Measurements from ENCODE around the gene NUMBL.
"Not testable (repeated sequence)": the region's sequence is repeated elsewhere in the genome, so short reads cannot be mapped to it uniquely, and the experiment has no call there.

Gene NUMBL
- long read RNA-seq, donor 1, partial matches to known transcripts, result 0 of 2 reads
- long read RNA-seq, donor 1, other reads (novel, unspliced or antisense), result 0 of 2 reads
- long read RNA-seq, donor 2, partial matches to known transcripts, result 0 of 1 reads
- long read RNA-seq, donor 2, other reads (novel, unspliced or antisense), result 0 of 1 reads
- long read RNA-seq, donor 3, partial matches to known transcripts, result 0 of 3 reads
- long read RNA-seq, donor 3, other reads (novel, unspliced or antisense), result 0 of 3 reads
- long read RNA-seq, donor 4, partial matches to known transcripts, result 0 of 4 reads
- long read RNA-seq, donor 4, other reads (novel, unspliced or antisense), result 0 of 4 reads
- long read RNA-seq, donor 5, partial matches to known transcripts, result 0 of 2 reads
- long read RNA-seq, donor 5, other reads (novel, unspliced or antisense), result 0 of 2 reads
- long read RNA-seq, donor 6, partial matches to known transcripts, result 14 of 18 reads
- long read RNA-seq, donor 6, other reads (novel, unspliced or antisense), result 0 of 18 reads
- long read RNA-seq, donor 7, result 0 reads
- long read RNA-seq, donor 8, partial matches to known transcripts, result 5 of 8 reads
- long read RNA-seq, donor 8, other reads (novel, unspliced or antisense), result 0 of 8 reads

DNA sequence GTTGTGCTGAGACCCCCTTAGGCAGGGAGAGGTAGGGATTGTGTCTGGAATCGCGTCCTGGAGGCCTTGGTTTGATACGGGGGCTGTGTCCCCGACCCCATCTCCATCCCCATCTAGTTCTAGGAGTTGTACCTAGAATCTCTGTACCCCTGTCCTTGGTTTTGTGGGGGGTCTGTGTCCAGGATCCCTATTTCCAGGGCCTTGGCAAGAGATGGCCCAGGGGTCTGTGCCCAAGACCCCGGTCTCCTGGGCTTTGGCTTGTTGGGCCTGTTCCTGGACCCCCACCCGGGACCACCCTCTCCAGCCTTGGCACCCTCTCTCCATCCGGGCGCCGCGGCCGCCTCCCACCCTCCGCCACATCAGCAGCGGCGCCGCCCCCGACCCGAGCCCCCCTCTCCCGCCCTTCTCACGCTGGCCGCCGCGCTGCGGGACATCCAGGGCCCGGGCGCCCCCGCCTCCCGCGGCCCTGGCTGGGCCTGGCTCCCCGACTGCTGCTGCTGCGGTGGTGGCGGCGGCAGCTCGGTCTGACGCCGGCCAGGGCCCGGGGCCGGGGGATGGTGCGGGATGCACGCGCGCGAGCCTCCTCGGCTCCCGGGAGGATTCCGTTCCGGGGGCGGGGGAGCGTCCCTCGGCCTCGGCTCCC is at the start of gene NUMBL:
Gene NUMBL, minus strand, starts transcription at position 602 of the 643 bp plus-strand sequence. Its CDS starts 168 bp downstream, at position 434.
- DNase-seq, result peak; percentile 40

DNA sequence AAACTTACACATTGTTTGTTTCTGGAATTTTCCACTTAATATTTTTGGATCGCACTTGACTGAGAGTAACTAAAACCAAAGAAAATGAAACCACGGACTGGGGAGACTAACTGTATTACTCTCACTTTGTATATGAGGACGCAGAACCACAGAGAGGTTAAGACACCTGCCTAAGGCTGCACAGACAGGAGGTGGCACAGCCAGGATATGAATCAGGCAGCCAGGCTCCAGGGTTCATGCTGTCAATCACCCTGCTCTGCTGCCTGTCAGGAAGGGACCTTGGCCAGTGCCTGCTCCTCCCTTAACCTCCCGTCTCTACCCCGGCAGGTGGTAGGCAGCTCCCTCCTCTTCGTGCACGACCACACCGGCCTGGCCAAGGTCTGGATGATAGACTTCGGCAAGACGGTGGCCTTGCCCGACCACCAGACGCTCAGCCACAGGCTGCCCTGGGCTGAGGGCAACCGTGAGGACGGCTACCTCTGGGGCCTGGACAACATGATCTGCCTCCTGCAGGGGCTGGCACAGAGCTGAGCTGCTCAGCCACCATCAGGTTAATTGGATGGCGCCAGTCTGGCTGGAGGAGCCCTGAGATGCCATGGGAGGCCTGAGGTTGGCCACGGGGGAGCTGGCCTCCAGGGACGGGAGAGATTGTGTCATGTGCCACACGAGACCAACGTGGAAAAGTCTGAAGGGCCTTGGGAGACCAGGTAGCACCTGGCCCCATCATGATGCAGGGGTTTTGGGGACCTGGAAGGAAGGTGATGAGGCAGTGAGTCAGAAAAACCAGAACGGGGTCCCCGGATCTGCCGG is 48.8 kb upstream of the NUMBL start:
- DNase-seq, result no peak

DNA sequence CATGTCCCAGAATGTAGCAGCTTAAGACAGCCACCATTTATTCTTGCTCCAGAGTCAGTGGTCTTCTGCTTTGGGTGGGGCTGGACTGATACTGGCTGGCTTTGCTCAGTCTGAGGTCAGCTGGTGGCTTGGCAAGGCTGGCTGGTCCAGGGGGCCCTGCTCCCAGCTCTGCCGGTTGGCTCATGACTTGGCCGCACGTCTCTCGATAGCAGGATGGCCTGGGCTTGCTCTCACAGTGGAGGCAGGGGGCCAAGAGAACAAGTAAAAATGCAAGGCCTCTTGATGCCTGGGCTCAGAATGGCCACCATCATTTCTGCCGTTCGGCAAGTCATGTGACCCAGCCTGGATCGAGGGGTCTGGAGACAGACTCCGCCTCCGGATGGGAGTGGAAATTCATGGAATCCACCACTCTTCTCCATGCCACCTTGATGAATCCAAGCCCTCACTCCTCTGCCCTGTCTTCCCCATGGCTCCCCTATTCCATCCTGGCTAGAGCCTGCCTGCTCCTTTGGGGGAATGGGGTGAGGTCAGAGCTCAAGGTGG is 46.7 kb upstream of the NUMBL start:
- no peak for DNase-seq

DNA sequence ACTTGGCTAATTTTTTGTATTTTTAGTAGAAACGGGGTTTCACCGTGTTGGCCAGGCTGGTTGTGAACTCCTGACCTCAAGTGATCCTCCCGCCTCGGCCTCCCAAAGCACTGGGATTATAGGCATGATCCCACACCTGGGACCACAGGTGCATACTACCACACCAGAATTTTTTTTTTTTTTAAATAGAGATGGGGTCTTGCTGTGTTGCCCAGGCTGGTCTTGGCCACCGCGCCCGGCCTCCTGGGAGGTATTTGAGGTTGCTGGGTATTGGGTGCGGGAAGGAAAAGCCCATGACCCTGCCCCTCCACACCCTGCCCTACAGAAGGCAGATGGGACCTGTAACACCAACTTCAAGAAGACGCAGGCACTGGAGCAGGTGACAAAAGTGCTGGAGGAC is 46.2 kb upstream of the NUMBL start:
- no peak for DNase-seq

- DNase-seq, result no peak
These were observed 44.7 kb upstream of the NUMBL start for GRCh38 chr19:40735013-40735771.

- no peak for DNase-seq
These were observed 42.7 kb upstream of the NUMBL start for GRCh38 chr19:40733149-40733548.

DNA sequence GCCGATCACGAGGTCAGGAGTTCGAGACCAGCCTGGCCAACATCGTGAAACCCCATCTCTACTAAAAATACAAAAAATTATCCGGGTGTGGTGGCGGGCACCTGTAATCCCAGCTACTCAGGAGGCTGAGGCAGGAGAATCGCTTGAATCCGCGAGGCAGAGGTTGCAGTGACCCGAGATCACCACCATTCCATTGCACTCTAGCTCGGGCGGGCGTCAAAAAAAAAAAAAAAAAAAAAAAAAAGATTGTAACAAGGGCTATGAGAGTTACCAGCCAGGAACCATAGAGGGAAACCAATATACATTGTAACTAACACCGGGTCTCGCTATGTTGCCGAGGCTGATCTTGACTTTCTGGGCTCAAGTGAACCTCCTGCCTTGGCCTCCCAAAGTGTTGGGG is 41.9 kb upstream of the NUMBL start:
- not testable (repeated sequence) for DNase-seq

DNA sequence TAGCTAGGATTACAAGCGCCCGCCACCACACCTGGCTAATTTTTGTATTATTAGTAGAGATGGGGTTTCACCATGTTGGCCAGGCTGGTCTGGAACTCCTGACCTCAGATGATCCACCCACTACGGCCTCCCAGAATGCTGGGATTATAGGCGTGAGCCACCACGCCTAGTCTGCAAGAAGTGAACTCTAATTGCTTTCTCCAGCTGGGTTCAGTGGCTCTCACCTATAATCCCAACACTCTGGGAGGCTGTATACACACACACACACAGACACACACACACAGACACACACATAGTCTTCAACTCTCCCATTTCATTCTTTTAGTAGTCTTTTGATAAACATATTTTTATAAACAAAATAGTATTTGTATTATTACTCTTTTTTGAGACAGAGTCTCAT is 39.6 kb upstream of the NUMBL start:
- DNase-seq, result not testable (repeated sequence)

GRCh38 chr19:40726279-40726678 is 35.8 kb upstream of the NUMBL start:
- DNase-seq, result no peak

- no peak for DNase-seq
These were observed 34.4 kb upstream of the NUMBL start for GRCh38 chr19:40724855-40725254.

- no peak for DNase-seq
These were observed 33.9 kb upstream of the NUMBL start for GRCh38 chr19:40724315-40724714.

- DNase-seq, result no peak
These were observed 33.3 kb upstream of the NUMBL start for GRCh38 chr19:40723661-40724254.

- DNase-seq, result no peak
These were observed 31.6 kb upstream of the NUMBL start for GRCh38 chr19:40721936-40722661.

GRCh38 chr19:40721140-40721486 is 30.7 kb upstream of the NUMBL start:
- DNase-seq, result no peak

GRCh38 chr19:40719414-40719894 is 29.0 kb upstream of the NUMBL start:
- peak; percentile 23 for DNase-seq

GRCh38 chr19:40718774-40719391 is 28.4 kb upstream of the NUMBL start:
- DNase-seq, result peak; percentile 58

DNA sequence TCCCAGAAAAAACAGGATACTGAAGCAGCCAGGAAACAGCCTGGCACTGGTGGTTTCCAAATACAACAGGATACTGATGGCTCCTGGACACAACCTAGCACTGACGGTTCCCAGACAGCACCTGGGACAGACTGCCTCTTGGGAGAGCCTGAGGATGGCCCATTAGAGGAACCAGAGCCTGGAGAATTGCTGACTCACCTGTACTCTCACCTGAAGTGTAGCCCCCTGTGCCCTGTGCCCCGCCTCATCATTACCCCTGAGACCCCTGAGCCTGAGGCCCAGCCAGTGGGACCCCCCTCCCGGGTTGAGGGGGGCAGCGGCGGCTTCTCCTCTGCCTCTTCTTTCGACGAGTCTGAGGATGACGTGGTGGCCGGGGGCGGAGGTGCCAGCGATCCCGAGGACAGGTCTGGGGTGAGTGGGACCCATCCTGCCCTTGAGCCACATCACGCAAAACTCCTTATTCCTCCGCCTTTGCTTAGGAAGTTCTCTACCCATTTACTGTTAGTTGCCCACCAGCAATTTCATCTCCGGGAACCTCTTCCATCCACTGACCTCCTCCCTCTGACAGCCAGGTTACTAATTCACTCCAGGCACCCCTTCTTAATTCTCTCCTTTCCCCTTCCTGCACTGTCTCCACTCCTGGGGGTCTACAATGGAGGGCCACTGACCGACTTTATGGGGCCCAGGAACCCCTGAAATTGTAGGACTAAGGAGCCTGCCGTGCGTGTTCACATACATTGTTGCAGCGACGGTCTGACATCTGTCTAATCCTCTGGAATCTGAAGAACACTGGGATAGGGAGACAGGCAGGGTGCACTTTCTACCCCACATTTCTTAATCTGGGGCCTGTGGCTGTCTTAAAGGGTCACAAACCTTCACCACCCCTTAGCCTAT is 27.7 kb upstream of the NUMBL start:
- DNase-seq, result peak; percentile 44

DNA sequence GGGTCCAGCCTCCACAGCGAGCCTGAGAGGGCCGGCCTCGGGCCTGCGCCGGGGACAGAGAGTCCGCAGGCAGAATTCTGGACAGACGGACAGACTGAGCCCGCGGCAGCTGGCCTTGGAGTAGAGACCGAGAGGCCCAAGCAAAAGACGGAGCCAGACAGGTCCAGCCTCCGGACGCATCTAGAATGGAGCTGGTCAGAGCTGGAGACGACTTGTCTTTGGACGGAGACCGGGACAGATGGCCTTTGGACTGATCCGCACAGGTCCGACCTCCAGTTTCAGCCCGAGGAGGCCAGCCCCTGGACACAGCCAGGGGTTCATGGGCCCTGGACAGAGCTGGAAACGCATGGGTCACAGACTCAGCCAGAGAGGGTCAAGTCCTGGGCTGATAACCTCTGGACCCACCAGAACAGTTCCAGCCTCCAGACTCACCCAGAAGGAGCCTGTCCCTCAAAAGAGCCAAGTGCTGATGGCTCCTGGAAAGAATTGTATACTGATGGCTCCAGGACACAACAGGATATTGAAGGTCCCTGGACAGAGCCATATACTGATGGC is 27.0 kb upstream of the NUMBL start:
- no peak for DNase-seq
